ENCODE measurements around the gene HSD11B2.
A peak's percentile ranks its signal among the peaks of the same experiment; 100 is the strongest.

Gene HSD11B2

DNA sequence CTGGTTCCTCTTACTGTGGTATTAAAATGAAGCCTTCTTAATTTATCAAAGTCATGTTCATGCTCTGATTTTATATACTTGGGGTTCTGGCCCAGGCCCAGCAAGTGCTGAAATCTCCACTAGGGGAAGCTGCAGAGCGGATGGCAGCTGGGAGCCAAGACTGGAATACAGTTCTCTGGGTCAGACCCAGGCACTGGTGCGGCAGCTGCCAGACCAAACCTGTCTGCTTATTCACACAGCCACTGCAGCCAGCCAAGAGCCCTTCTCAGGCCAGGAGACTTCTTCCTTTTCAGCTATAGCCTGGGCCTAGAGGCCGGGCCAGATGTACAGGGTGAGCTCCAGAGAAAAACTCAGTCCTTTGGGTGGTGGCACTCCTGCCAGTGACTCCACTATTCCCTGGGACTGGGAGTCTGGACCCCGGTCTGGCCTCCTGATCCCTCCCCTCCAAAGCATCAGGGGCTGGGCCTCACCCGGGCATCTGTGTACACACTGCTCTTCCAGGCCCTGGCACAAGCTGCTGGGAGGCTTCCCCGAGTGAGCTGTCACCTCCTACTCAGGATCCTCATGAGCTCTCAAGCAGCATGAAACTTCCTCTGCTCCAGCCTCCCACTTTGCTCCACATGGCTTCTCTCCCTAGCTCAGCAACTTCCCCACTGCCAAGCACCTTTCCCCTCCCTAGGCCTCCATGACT is 25.6 kb downstream of the HSD11B2 start:
- H4K20me1 ChIP-seq (ENCODE audit: insufficient read depth, low read length) = no peaks in the 10 kb centered on the region
- H3K9me3 ChIP-seq (ENCODE audit: low read length) = no peaks in the 10 kb centered on the region
- H3K9ac ChIP-seq (ENCODE audit: low read length) = no peak overlapping the region
- no peak overlapping the region for H2AFZ ChIP-seq (ENCODE audit: low read length)
- peaks cover 8% of the 10 kb centered on the region; the same call in 1 of the 2 replicates for H3K36me3 ChIP-seq (ENCODE audit: insufficient read depth, low read length)
- no peak overlapping the region for H3K4me2 ChIP-seq (ENCODE audit: low read length)
- no peaks in the 10 kb centered on the region for H3K27me3 ChIP-seq (ENCODE audit: insufficient read depth, low read length)
- no peak overlapping the region for H3K4me3 ChIP-seq (ENCODE audit: low read depth, low read length, poor library complexity, severe bottlenecking)
- no peaks in the 10 kb centered on the region for H3K79me2 ChIP-seq (ENCODE audit: insufficient read depth, low read length)
- no peaks in the 10 kb centered on the region for H3K4me1 ChIP-seq (ENCODE audit: insufficient read depth, low read length, severe bottlenecking)
- TF ChIP-seq EZH2 (IDR thresholded peaks at IDR 0.05; ENCODE audit: borderline replicate concordance, low read length) = no peak
- TF ChIP-seq, protein P1, sequence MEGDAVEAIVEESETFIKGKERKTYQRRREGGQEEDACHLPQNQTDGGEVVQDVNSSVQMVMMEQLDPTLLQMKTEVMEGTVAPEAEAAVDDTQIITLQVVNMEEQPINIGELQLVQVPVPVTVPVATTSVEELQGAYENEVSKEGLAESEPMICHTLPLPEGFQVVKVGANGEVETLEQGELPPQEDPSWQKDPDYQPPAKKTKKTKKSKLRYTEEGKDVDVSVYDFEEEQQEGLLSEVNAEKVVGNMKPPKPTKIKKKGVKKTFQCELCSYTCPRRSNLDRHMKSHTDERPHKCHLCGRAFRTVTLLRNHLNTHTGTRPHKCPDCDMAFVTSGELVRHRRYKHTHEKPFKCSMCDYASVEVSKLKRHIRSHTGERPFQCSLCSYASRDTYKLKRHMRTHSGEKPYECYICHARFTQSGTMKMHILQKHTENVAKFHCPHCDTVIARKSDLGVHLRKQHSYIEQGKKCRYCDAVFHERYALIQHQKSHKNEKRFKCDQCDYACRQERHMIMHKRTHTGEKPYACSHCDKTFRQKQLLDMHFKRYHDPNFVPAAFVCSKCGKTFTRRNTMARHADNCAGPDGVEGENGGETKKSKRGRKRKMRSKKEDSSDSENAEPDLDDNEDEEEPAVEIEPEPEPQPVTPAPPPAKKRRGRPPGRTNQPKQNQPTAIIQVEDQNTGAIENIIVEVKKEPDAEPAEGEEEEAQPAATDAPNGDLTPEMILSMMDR (IDR thresholded peaks at IDR 0.05; ENCODE audit: low read length) = peak; percentile 37; the same call in 1 of the 2 replicates
- no peak overlapping the region for H3K27ac ChIP-seq (ENCODE audit: low read depth, low read length, poor library complexity, severe bottlenecking)
- no peaks in the 10 kb centered on the region for H3K9me2 ChIP-seq (ENCODE audit: low read depth, low read length)
- no peaks in the 10 kb centered on the region for H3F3A ChIP-seq (ENCODE audit: insufficient read depth, low read length)

DNA sequence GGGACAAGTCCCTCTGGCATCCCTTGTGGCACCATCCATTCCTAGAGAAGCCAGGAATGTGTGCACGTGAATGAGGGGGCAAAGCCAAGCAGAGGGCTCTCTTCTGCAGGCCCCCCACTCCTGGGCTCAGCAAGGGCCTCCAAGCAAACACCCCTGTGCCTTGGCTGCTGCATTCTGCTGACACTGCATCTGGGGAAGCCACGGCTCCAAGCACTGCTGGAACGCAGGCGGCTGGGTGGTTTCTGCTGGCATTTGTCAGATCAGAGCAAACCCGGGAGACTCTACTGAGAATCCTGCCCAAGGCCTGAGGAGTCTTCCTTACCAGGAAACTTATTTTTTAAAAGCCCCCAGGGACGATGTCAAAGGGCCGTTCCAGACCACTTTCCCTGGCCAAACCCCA is 26.7 kb downstream of the HSD11B2 start:
- no peak overlapping the region for H3K9ac ChIP-seq (ENCODE audit: low read length)
- H4K20me1 ChIP-seq (ENCODE audit: insufficient read depth, low read length) = no peaks in the 10 kb centered on the region
- no peaks in the 10 kb centered on the region for H3K9me3 ChIP-seq (ENCODE audit: low read length)
- no peaks in the 10 kb centered on the region for H3K36me3 ChIP-seq (ENCODE audit: insufficient read depth, low read length)
- no peaks in the 10 kb centered on the region for H3K4me1 ChIP-seq (ENCODE audit: insufficient read depth, low read length, severe bottlenecking)
- H3F3A ChIP-seq (ENCODE audit: insufficient read depth, low read length) = no peaks in the 10 kb centered on the region
- H3K27ac ChIP-seq (ENCODE audit: low read depth, low read length, poor library complexity, severe bottlenecking) = no peak overlapping the region
- no peaks in the 10 kb centered on the region for H3K79me2 ChIP-seq (ENCODE audit: insufficient read depth, low read length)
- H3K27me3 ChIP-seq (ENCODE audit: insufficient read depth, low read length) = no peaks in the 10 kb centered on the region
- H3K4me3 ChIP-seq (ENCODE audit: low read depth, low read length, poor library complexity, severe bottlenecking) = no peak overlapping the region
- no peak for TF ChIP-seq EZH2 (IDR thresholded peaks at IDR 0.05; ENCODE audit: borderline replicate concordance, low read length)
- TF ChIP-seq, protein P1 (IDR thresholded peaks at IDR 0.05; ENCODE audit: low read length) = no peak
- no peak overlapping the region for H2AFZ ChIP-seq (ENCODE audit: low read length)
- H3K9me2 ChIP-seq (ENCODE audit: low read depth, low read length) = no peaks in the 10 kb centered on the region
- H3K4me2 ChIP-seq (ENCODE audit: low read length) = no peak overlapping the region

DNA sequence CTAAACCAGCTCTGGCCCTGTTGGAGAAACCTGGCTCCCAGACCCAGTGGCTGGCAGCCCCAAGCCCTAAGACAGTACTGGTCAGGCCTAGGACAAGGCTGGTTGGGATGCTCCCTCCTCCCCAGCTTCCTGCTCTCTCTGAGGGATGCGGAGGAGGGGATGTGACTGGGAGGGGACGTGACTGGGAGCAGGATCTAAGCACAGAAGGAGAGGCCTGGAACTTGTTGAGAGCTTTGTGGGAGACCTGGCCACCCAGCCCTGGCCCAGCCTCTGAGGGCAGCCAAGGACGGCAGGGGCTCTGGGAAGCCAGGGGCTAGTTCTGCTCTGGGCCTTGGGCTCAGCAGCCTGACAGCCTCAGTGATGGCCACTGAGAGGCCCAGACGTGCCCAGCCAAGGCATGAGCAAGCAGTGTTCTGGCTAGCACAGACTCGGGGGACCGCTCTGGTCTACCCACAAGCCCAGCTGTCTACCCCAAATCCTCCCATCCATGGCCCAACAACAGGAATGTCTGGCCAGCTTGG is 27.3 kb downstream of the HSD11B2 start:
- Histone ChIP-seq H3K79me2 (ENCODE audit: insufficient read depth, low read length) (no peaks in the 10 kb centered on the region), H3K36me3 (ENCODE audit: insufficient read depth, low read length) (no peaks in the 10 kb centered on the region), H3F3A (ENCODE audit: insufficient read depth, low read length) (no peaks in the 10 kb centered on the region), H3K4me1 (ENCODE audit: insufficient read depth, low read length, severe bottlenecking) (no peaks in the 10 kb centered on the region), H3K9ac (ENCODE audit: low read length) (no peak overlapping the region), H3K4me3 (ENCODE audit: low read depth, low read length, poor library complexity, severe bottlenecking) (no peak overlapping the region), H3K27me3 (ENCODE audit: insufficient read depth, low read length) (no peaks in the 10 kb centered on the region), H3K27ac (ENCODE audit: low read depth, low read length, poor library complexity, severe bottlenecking) (no peak overlapping the region), H4K20me1 (ENCODE audit: insufficient read depth, low read length) (no peaks in the 10 kb centered on the region), H2AFZ (ENCODE audit: low read length) (no peak overlapping the region), H3K9me3 (ENCODE audit: low read length) (no peaks in the 10 kb centered on the region), H3K9me2 (ENCODE audit: low read depth, low read length) (no peaks in the 10 kb centered on the region), H3K4me2 (ENCODE audit: low read length) (no peak overlapping the region)
- TF ChIP-seq, protein P1 (IDR thresholded peaks at IDR 0.05; ENCODE audit: low read length) = no peak
- TF ChIP-seq EZH2 (IDR thresholded peaks at IDR 0.05; ENCODE audit: borderline replicate concordance, low read length) = no peak
